ENCODE results near the gene TNFRSF1B. TPM values are rescaled to one million over a fixed set of nuclear protein-coding genes. Genes with fewer than 3 reads are reported as not detected.

Gene TNFRSF1B
- total RNA-seq, 1 donor from 2014 or later = 3.3 TPM

GRCh38 chr1:12162459-12163137 is 4.2 kb upstream of the TNFRSF1B start:
- no peak overlapping the region for H3K4me3 Mint-ChIP-seq
- H3K4me1 Mint-ChIP-seq (ENCODE audit: unreplicated experiment) = peaks cover 14% of the 10 kb centered on the region
- TF ChIP-seq CTCF (conservative IDR thresholded peaks at IDR 0.05) = no peak
- DNase-seq (ENCODE audit: extremely low spot score, unreplicated experiment) = no peak
- H3K27me3 Mint-ChIP-seq = peaks cover 19% of the 10 kb centered on the region
- H3K9me3 Mint-ChIP-seq = no peaks in the 10 kb centered on the region
- H3K27ac Mint-ChIP-seq = no peak overlapping the region
- H3K36me3 Mint-ChIP-seq = no peaks in the 10 kb centered on the region

GRCh38 chr1:12163210-12163609 is 3.6 kb upstream of the TNFRSF1B start:
- TF ChIP-seq CTCF (conservative IDR thresholded peaks at IDR 0.05) = no peak
- Mint-ChIP-seq H3K27me3 (peaks cover 25% of the 10 kb centered on the region), H3K9me3 (no peaks in the 10 kb centered on the region), H3K4me1 (ENCODE audit: unreplicated experiment) (peaks cover 15% of the 10 kb centered on the region), H3K27ac (no peak overlapping the region), H3K36me3 (no peaks in the 10 kb centered on the region), H3K4me3 (no peak overlapping the region)
- no peak for DNase-seq (ENCODE audit: extremely low spot score, unreplicated experiment)

GRCh38 chr1:12164210-12164609 is 2.6 kb upstream of the TNFRSF1B start:
- no peak for TF ChIP-seq CTCF (conservative IDR thresholded peaks at IDR 0.05)
- H3K9me3 Mint-ChIP-seq = no peaks in the 10 kb centered on the region
- peaks cover 33% of the 10 kb centered on the region for H3K27me3 Mint-ChIP-seq
- peaks cover 14% of the 10 kb centered on the region for H3K4me1 Mint-ChIP-seq (ENCODE audit: unreplicated experiment)
- H3K27ac Mint-ChIP-seq = no peak overlapping the region
- no peak overlapping the region for H3K4me3 Mint-ChIP-seq
- H3K36me3 Mint-ChIP-seq = no peaks in the 10 kb centered on the region
- no peak for DNase-seq (ENCODE audit: extremely low spot score, unreplicated experiment)

GRCh38 chr1:12165342-12165741 is 1.4 kb upstream of the TNFRSF1B start:
- no peak overlapping the region for H3K27ac Mint-ChIP-seq
- no peak for TF ChIP-seq CTCF (conservative IDR thresholded peaks at IDR 0.05)
- H3K9me3 Mint-ChIP-seq = no peaks in the 10 kb centered on the region
- H3K4me3 Mint-ChIP-seq = no peak overlapping the region
- H3K27me3 Mint-ChIP-seq = peaks cover 42% of the 10 kb centered on the region
- no peak for DNase-seq (ENCODE audit: extremely low spot score, unreplicated experiment)
- no peaks in the 10 kb centered on the region for H3K36me3 Mint-ChIP-seq
- peaks cover 14% of the 10 kb centered on the region for H3K4me1 Mint-ChIP-seq (ENCODE audit: unreplicated experiment)

GRCh38 chr1:12167493-12168429 is 970 bp downstream of the TNFRSF1B start:
- H3K36me3 Mint-ChIP-seq = no peaks in the 10 kb centered on the region
- H3K9me3 Mint-ChIP-seq = no peaks in the 10 kb centered on the region
- H3K27ac Mint-ChIP-seq = no peak overlapping the region
- DNase-seq (ENCODE audit: extremely low spot score, unreplicated experiment) = no peak
- peaks cover 48% of the 10 kb centered on the region for H3K27me3 Mint-ChIP-seq
- no peak for TF ChIP-seq CTCF (conservative IDR thresholded peaks at IDR 0.05)
- peak overlapping the region; percentile 82 for H3K4me3 Mint-ChIP-seq
- H3K4me1 Mint-ChIP-seq (ENCODE audit: unreplicated experiment) = peaks cover 14% of the 10 kb centered on the region

Measured in type B pancreatic cell (in vitro differentiated cells).